HEK293 (cell line): ENCODE data around the gene UBXN6.

Source experiments
- ZBTB21 ChIP-seq: fragments of 450-650 bp; formaldehyde crosslinking; IDR thresholded peaks from 2 replicates; pipeline ENCODE4 v1.5.1; 2017; ENCODE audit warnings: missing biosample characterization, missing genetic modification characterization
- ZNF677 ChIP-seq: fragments of 450-650 bp; IDR thresholded peaks from 2 replicates; pipeline ENCODE4 v1.5.0; 2018; ENCODE audit warnings: missing biosample characterization, mild to moderate bottlenecking, missing genetic modification characterization, moderate library complexity
- TF ChIP-seq, protein P1 (sequence below): fragments of 450-650 bp; formaldehyde crosslinking; IDR thresholded peaks from 2 replicates; pipeline ENCODE4 v1.5.1; 2016; ENCODE audit warnings: missing biosample characterization, missing genetic modification characterization
- TF ChIP-seq, protein P2 (sequence below): fragments of 450-650 bp; formaldehyde crosslinking; IDR thresholded peaks from 2 replicates; pipeline ENCODE4 v1.5.1; 2016; ENCODE audit warnings: missing biosample characterization, missing genetic modification characterization
- TF ChIP-seq, protein P3 (sequence below): fragments of 450-650 bp; formaldehyde crosslinking; IDR thresholded peaks from 2 replicates; pipeline ENCODE4 v1.5.1; 2016; ENCODE audit warnings: missing biosample characterization, missing genetic modification characterization

DNA sequence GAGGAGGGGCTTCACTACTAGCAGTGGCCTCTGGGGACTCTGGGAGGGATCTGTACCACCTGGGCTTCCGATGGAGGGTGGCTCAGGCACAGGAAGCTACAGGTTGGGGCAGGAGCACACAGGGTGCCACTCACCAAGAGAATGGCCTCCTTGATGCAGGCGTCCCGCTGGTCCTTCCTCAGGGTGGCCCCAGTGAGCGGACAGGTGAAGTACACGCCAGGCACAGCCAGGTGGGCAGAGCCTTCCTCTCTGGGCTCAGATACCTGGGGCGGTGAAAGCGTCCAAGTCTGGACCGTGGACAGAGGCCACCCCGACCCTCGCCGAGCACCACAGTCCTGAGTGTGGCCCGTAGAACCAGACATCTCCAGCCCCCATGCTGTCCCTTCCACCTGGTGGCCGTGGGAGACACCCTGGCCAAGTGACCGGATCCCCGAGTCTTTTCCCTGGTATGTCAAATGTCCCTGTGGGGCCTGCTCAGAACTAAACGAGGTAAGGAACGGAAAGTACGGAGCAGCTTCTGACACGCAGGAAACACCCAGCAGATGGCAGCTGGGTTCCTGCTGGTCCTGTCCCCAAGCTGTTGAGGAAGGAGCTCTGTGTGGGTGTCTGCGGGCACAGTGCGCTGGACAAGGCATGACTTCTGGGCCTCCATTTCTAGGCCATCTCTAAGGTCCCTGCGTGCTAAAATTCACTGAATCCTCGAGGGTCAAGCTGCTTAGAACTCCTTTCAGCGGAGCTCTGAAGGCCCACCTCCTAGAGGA is 5.2 kb downstream of the UBXN6 start:
- TF ChIP-seq, protein P1, sequence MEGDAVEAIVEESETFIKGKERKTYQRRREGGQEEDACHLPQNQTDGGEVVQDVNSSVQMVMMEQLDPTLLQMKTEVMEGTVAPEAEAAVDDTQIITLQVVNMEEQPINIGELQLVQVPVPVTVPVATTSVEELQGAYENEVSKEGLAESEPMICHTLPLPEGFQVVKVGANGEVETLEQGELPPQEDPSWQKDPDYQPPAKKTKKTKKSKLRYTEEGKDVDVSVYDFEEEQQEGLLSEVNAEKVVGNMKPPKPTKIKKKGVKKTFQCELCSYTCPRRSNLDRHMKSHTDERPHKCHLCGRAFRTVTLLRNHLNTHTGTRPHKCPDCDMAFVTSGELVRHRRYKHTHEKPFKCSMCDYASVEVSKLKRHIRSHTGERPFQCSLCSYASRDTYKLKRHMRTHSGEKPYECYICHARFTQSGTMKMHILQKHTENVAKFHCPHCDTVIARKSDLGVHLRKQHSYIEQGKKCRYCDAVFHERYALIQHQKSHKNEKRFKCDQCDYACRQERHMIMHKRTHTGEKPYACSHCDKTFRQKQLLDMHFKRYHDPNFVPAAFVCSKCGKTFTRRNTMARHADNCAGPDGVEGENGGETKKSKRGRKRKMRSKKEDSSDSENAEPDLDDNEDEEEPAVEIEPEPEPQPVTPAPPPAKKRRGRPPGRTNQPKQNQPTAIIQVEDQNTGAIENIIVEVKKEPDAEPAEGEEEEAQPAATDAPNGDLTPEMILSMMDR (tag by site-specific recombination): peak; percentile 21; the same call in 1 of the 2 replicates
- TF ChIP-seq, protein P2, sequence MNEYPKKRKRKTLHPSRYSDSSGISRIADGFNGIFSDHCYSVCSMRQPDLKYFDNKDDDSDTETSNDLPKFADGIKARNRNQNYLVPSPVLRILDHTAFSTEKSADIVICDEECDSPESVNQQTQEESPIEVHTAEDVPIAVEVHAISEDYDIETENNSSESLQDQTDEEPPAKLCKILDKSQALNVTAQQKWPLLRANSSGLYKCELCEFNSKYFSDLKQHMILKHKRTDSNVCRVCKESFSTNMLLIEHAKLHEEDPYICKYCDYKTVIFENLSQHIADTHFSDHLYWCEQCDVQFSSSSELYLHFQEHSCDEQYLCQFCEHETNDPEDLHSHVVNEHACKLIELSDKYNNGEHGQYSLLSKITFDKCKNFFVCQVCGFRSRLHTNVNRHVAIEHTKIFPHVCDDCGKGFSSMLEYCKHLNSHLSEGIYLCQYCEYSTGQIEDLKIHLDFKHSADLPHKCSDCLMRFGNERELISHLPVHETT (tag by site-specific recombination): no peak
- TF ChIP-seq ZNF677 (tag by site-specific recombination) (no peak), ZBTB21 (tag by site-specific recombination) (no peak)
- TF ChIP-seq, protein P3, sequence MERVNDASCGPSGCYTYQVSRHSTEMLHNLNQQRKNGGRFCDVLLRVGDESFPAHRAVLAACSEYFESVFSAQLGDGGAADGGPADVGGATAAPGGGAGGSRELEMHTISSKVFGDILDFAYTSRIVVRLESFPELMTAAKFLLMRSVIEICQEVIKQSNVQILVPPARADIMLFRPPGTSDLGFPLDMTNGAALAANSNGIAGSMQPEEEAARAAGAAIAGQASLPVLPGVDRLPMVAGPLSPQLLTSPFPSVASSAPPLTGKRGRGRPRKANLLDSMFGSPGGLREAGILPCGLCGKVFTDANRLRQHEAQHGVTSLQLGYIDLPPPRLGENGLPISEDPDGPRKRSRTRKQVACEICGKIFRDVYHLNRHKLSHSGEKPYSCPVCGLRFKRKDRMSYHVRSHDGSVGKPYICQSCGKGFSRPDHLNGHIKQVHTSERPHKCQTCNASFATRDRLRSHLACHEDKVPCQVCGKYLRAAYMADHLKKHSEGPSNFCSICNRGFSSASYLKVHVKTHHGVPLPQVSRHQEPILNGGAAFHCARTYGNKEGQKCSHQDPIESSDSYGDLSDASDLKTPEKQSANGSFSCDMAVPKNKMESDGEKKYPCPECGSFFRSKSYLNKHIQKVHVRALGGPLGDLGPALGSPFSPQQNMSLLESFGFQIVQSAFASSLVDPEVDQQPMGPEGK (tag by site-specific recombination): no peak
